Dermis lymphatic vessel endothelial cell (primary cell): ENCODE results near the gene P2RX3. TPM values are rescaled to one million over a fixed set of nuclear protein-coding genes. Genes with fewer than 3 reads are reported as not detected.

ENCODE experiments used
- total RNA-seq: library from RNA; depleted of rRNA; stranded (reverse); fragments of >200 nt; gene quantifications from 2 replicates; pipeline ENCODE4 v1.2.1, GENCODE V29; 2014

Gene P2RX3
- not detected in 2 replicates for total RNA-seq

GRCh38 chr11:57338142-57338541 lies at the start of gene P2RX3:
Gene P2RX3 (plus strand): TSS chr11:57338352. CDS start chr11:57338551, 199 bp downstream.

GRCh38 chr11:57324886-57325734 lies 13.0 kb upstream of the P2RX3 start, which contains the start of gene TNKS1BP1:
Gene TNKS1BP1 (minus strand): TSS chr11:57324952. CDS start chr11:57321885, 3,067 bp downstream.

GRCh38 chr11:57335343-57336110 lies 2.6 kb upstream of the P2RX3 start, which contains the start of gene SSRP1:
Gene SSRP1 (minus strand): TSS chr11:57335892. CDS start chr11:57335121, 771 bp downstream.

GRCh38 chr11:57380975-57381374 lies 42.8 kb downstream of the P2RX3 start, which contains the start of gene PRG3:
Gene PRG3 (minus strand): TSS chr11:57381150. CDS start chr11:57380708, 442 bp downstream.

GRCh38 chr11:57390535-57390934 lies 52.4 kb downstream of the P2RX3 start, which contains the start of gene PRG2:
Gene PRG2 (minus strand): TSS chr11:57390650. CDS start chr11:57389944, 706 bp downstream.

Other genes starting within 250 kb of the P2RX3 start
- under 0.01 TPM in 2 replicates for gene LRRC55, start 156.4 kb upstream of the P2RX3 start, total RNA-seq
- under 0.01 TPM in 1 of 2 replicates, not detected in the other for gene APLNR, start 101.1 kb upstream of the P2RX3 start, total RNA-seq
- gene TNKS1BP1, start 13.4 kb upstream of the P2RX3 start, total RNA-seq = 45.7 and 47.4 TPM in 2 replicates
- 38.7 and 62.8 TPM in 2 replicates for gene SSRP1, start 2.5 kb upstream of the P2RX3 start, total RNA-seq
- gene PRG3, start 42.8 kb downstream of the P2RX3 start, total RNA-seq = not detected in 2 replicates
- gene PRG2, start 52.3 kb downstream of the P2RX3 start, total RNA-seq = 0.11 and 0.26 TPM in 2 replicates
- gene SLC43A3, start 88.8 kb downstream of the P2RX3 start, total RNA-seq = 15.4 and 15.6 TPM in 2 replicates
- 0.11 TPM in 1 of 2 replicates, not detected in the other for gene RTN4RL2, start 122.2 kb downstream of the P2RX3 start, total RNA-seq
- gene SLC43A1, start 177.3 kb downstream of the P2RX3 start, total RNA-seq = 13.5 and 22.3 TPM in 2 replicates
- 33.8 and 35.8 TPM in 2 replicates for gene TIMM10, start 192.4 kb downstream of the P2RX3 start, total RNA-seq
- not detected in 2 replicates for gene SMTNL1, start 199.2 kb downstream of the P2RX3 start, total RNA-seq
- gene UBE2L6, start 229.3 kb downstream of the P2RX3 start, total RNA-seq = 32.1 and 39.1 TPM in 2 replicates